NCI-H2081 (cell line): Measurements from ENCODE around the gene SATB1.
A peak's percentile ranks its signal among the peaks of the same experiment; 100 is the strongest.
"Not testable (repeated sequence)": the region's sequence is repeated elsewhere in the genome, so short reads cannot be mapped to it uniquely, and the experiment has no call there.

Experiments
- DNase-seq, 2 experiments: peaks; one replicate each; lab custom pipeline; 2025; lab: John Stamatoyannopoulos, UW

SATB1 gene

GRCh38 chr3:18424729-18425640 is at the start of gene SATB1:
Gene SATB1, minus strand, starts transcription at chr3:18425339. Its CDS starts 4,372 bp downstream, at chr3:18420967.
- DNase-seq: peak; percentile 36 to 70

- no peak for DNase-seq
Measured at GRCh38 chr3:18474202-18474601, 49.1 kb upstream of the SATB1 start.

GRCh38 chr3:18469775-18470174 is 44.6 kb upstream of the SATB1 start:
- no peak for DNase-seq

- DNase-seq: no peak
Measured at GRCh38 chr3:18466136-18466535, 41.0 kb upstream of the SATB1 start.

- no peak for DNase-seq
Measured at GRCh38 chr3:18454766-18455165, 29.6 kb upstream of the SATB1 start.

GRCh38 chr3:18449618-18450017 is 24.5 kb upstream of the SATB1 start:
- DNase-seq: not testable (repeated sequence)

GRCh38 chr3:18447720-18448119 is 22.6 kb upstream of the SATB1 start:
- DNase-seq: no peak

GRCh38 chr3:18446149-18446825 is 21.1 kb upstream of the SATB1 start:
- peak in 1 of 2 experiments; percentile 17 for DNase-seq

GRCh38 chr3:18445401-18446148 is 20.4 kb upstream of the SATB1 start:
- DNase-seq: peak in 1 of 2 experiments; percentile 31

- peak; percentile 46 to 62 for DNase-seq
Measured at GRCh38 chr3:18444595-18445400, 19.7 kb upstream of the SATB1 start.

GRCh38 chr3:18443665-18444594 is 18.8 kb upstream of the SATB1 start:
- peak; percentile 15 to 41 for DNase-seq

GRCh38 chr3:18442756-18443664 is 17.9 kb upstream of the SATB1 start:
- peak in 1 of 2 experiments; percentile 17 for DNase-seq

- no peak for DNase-seq
Measured at GRCh38 chr3:18441551-18441950, 16.4 kb upstream of the SATB1 start.

- peak in 1 of 2 experiments; percentile 38 for DNase-seq
Measured at GRCh38 chr3:18440066-18440722, 15.1 kb upstream of the SATB1 start.

- DNase-seq: no peak
Measured at GRCh38 chr3:18439281-18439680, 14.1 kb upstream of the SATB1 start.

GRCh38 chr3:18438586-18438985 is 13.4 kb upstream of the SATB1 start:
- peak; percentile 23 to 58 for DNase-seq

- no peak for DNase-seq
Measured at GRCh38 chr3:18436213-18436612, 11.1 kb upstream of the SATB1 start.

GRCh38 chr3:18434711-18435110 is 9.6 kb upstream of the SATB1 start:
- no peak for DNase-seq

GRCh38 chr3:18432752-18433151 is 7.6 kb upstream of the SATB1 start:
- no peak for DNase-seq
